GM23338 (cell line): ENCODE results near the gene PCK2. TPM values are rescaled to one million over a fixed set of nuclear protein-coding genes. Genes with fewer than 3 reads are reported as not detected.

Source experiments
- ATAC-seq: fragments of 200-7000 bp; cut with Tn5 transposase; 3 replicates; pipeline ENCODE4 v1.9.1; 2020
- DNase-seq: peaks from one replicate; pipeline ENCODE4 v3.0.0-alpha.2; 2015; ENCODE audit warnings: low spot score
- H2AFZ ChIP-seq: fragments of 200-600 bp; sonication (generic); 2 replicates; pipeline ENCODE4 v1.8.0; 2016; ENCODE audit warnings: antibody characterized with exemption, mild to moderate bottlenecking, moderate library complexity
- H3F3A ChIP-seq: fragments of 200-600 bp; sonication (generic); replicated peaks from 2 replicates; pipeline ENCODE4 v1.8.0; 2017; ENCODE audit warnings: antibody characterized with exemption, mixed run types, low read depth
- H3K27ac ChIP-seq: fragments of 200-600 bp; sonication (generic); 2 replicates; pipeline ENCODE4 v1.6.1; 2016; ENCODE audit warnings: low read depth
- H3K27me3 ChIP-seq: fragments of 200-600 bp; sonication (generic); 2 replicates; pipeline ENCODE4 v1.8.0; 2016; ENCODE audit warnings: mild to moderate bottlenecking, mixed run types, moderate library complexity; ENCODE audit not compliant: insufficient read depth
- H3K36me3 ChIP-seq: fragments of 200-600 bp; sonication (generic); 2 replicates; pipeline ENCODE4 v1.8.0; 2016; ENCODE audit warnings: mild to moderate bottlenecking; ENCODE audit not compliant: insufficient read depth
- H3K4me1 ChIP-seq: fragments of 200-600 bp; sonication (generic); 2 replicates; pipeline ENCODE4 v1.8.0; 2016; ENCODE audit warnings: mild to moderate bottlenecking, moderate library complexity; ENCODE audit not compliant: insufficient read depth
- H3K4me2 ChIP-seq: fragments of 200-600 bp; sonication (generic); 2 replicates; pipeline ENCODE4 v1.7.1; 2017; ENCODE audit warnings: mixed run types
- H3K4me3 ChIP-seq: fragments of 200-600 bp; sonication (generic); 2 replicates; pipeline ENCODE4 v1.6.1; 2016; ENCODE audit warnings: mixed run types
- H3K79me2 ChIP-seq: fragments of 200-600 bp; sonication (generic); replicated peaks from 2 replicates; pipeline ENCODE4 v1.8.0; 2017; ENCODE audit warnings: mild to moderate bottlenecking; ENCODE audit not compliant: insufficient read depth
- H3K9me2 ChIP-seq: fragments of 200-600 bp; sonication (generic); 2 replicates; pipeline ENCODE4 v1.8.0; 2017; ENCODE audit not compliant: insufficient read depth
- H4K20me1 ChIP-seq: fragments of 200-600 bp; sonication (generic); replicated peaks from 2 replicates; pipeline ENCODE4 v1.8.0; 2017; ENCODE audit warnings: mild to moderate bottlenecking; ENCODE audit not compliant: insufficient read depth
- H3K27ac Mint-ChIP-seq: 2 replicates; pipeline ENCODE4 v1.8.0; 2020; ENCODE audit warnings: inconsistent platforms, mild to moderate bottlenecking, moderate library complexity, mixed read lengths
- H3K27me3 Mint-ChIP-seq: 3 replicates; pipeline ENCODE4 v1.8.0; 2022; ENCODE audit warnings: low read depth, mild to moderate bottlenecking, moderate library complexity, mixed read lengths, inconsistent platforms; ENCODE audit not compliant: insufficient read depth, poor library complexity
- H3K36me3 Mint-ChIP-seq: 3 replicates; pipeline ENCODE4 v1.8.0; 2021; ENCODE audit warnings: low read depth, mild to moderate bottlenecking, inconsistent platforms, moderate library complexity, mixed read lengths
- H3K4me1 Mint-ChIP-seq: 3 replicates; pipeline ENCODE4 v1.8.0; 2020; ENCODE audit warnings: mild to moderate bottlenecking, inconsistent platforms, mixed read lengths
- H3K4me3 Mint-ChIP-seq: 3 replicates; pipeline ENCODE4 v1.8.0; 2021; ENCODE audit warnings: moderate library complexity, mild to moderate bottlenecking, inconsistent platforms, mixed read lengths
- H3K9me3 Mint-ChIP-seq: 3 replicates; pipeline ENCODE4 v1.8.0; 2020; ENCODE audit warnings: moderate library complexity, mild to moderate bottlenecking, inconsistent platforms, mixed read lengths
- CREB1 ChIP-seq: fragments of 250-450 bp; sonication (Bioruptor Pico); IDR thresholded peaks from 2 replicates; pipeline ENCODE4 v1.5.0; 2020; ENCODE audit warnings: low read depth, mild to moderate bottlenecking, moderate library complexity
- CTCF ChIP-seq, 2 experiments: fragments of 200-600 bp in 1 of 2; sonication (generic) in 1 of 2; conservative IDR thresholded peaks; 2 replicates each; pipeline versions ENCODE4 v1.5.1 to v1.6.1; 2016 to 2017; ENCODE audit warnings: antibody characterized with exemption in 2 of 2, low read depth in 2 of 2, mild to moderate bottlenecking in 2 of 2, moderate library complexity in 1 of 2
- ETS1 ChIP-seq: IDR thresholded peaks from 2 replicates; pipeline ENCODE4 v1.6.1; 2016; ENCODE audit warnings: antibody characterized with exemption
- EZH2 ChIP-seq: fragments of 200-600 bp; sonication (generic); IDR thresholded peaks from one replicate; pipeline ENCODE4 v1.8.0; 2017; ENCODE audit warnings: antibody characterized with exemption, mild to moderate bottlenecking, low read depth; ENCODE audit not compliant: unreplicated experiment
- EZH2phosphoT487 ChIP-seq: fragments of 200-600 bp; sonication (generic); IDR thresholded peaks from one replicate; pipeline ENCODE4 v1.8.1; 2018; ENCODE audit warnings: antibody characterized with exemption; ENCODE audit not compliant: unreplicated experiment
- JUNB ChIP-seq: IDR thresholded peaks from one replicate; pipeline ENCODE4 v1.6.1; 2016; ENCODE audit warnings: antibody characterized with exemption; ENCODE audit not compliant: unreplicated experiment
- NANOG ChIP-seq: IDR thresholded peaks from 2 replicates; pipeline ENCODE4 v1.6.1; 2016; ENCODE audit warnings: antibody characterized with exemption, borderline replicate concordance
- POLR2AphosphoS5 ChIP-seq: IDR thresholded peaks from 2 replicates; pipeline ENCODE4 v1.6.1; 2016; ENCODE audit warnings: antibody characterized with exemption, low read depth
- REST ChIP-seq: IDR thresholded peaks from one replicate; pipeline ENCODE4 v1.6.1; 2018; ENCODE audit warnings: antibody characterized with exemption; ENCODE audit not compliant: unreplicated experiment
- STAT1 ChIP-seq: IDR thresholded peaks from one replicate; pipeline ENCODE4 v1.6.1; 2016; ENCODE audit warnings: antibody characterized with exemption; ENCODE audit not compliant: unreplicated experiment
- ZNF114 ChIP-seq: fragments of 250-450 bp; sonication (Bioruptor Pico); IDR thresholded peaks from 2 replicates; pipeline ENCODE4 v1.5.0; 2020; ENCODE audit warnings: mild to moderate bottlenecking, moderate library complexity
- ZNF331 ChIP-seq: fragments of 250-450 bp; sonication (Bioruptor Pico); IDR thresholded peaks from 2 replicates; pipeline ENCODE4 v1.5.0; 2020; ENCODE audit warnings: low read depth, mild to moderate bottlenecking, moderate library complexity
- polyA plus RNA-seq: library from polyadenylated mRNA; unstranded; fragments of >200 nt; fragmentation: Nextera tagmentation; extraction: Ambion mirVana; gene quantifications from 2 replicates; pipeline ENCODE4 v1.2.1, GENCODE V29; 2016
- total RNA-seq: library from RNA; depleted of rRNA; stranded (reverse); fragments of >200 nt; shearing (Covaris generic); gene quantifications from 2 replicates; pipeline ENCODE4 v1.2.3, GENCODE V29; 2014

PCK2 gene
- total and polyA plus RNA-seq, 2 experiments from 2014 or later, result 53.5 to 103 TPM

- peaks cover 20% of the 10 kb centered on the region for H3K27me3 Mint-ChIP-seq
- no peak overlapping the region for H3K4me3 Mint-ChIP-seq
- Histone ChIP-seq H3K36me3 (no peaks in the 10 kb centered on the region), H3K4me1 (peaks cover 1% of the 10 kb centered on the region; the same call in 1 of the 2 replicates), H3K4me2 (no peak overlapping the region), H3K9me2 (no peaks in the 10 kb centered on the region), H3F3A (no peaks in the 10 kb centered on the region), H3K27me3 (peaks cover 14% of the 10 kb centered on the region; the same call in 1 of the 2 replicates), H3K79me2 (no peaks in the 10 kb centered on the region), H2AFZ (no peak overlapping the region), H3K27ac (no peak overlapping the region), H3K4me3 (no peak overlapping the region), H4K20me1 (no peaks in the 10 kb centered on the region)
- H3K27ac Mint-ChIP-seq, result no peak overlapping the region
- DNase-seq, result no peak
- ATAC-seq, result no peak
- H3K9me3 Mint-ChIP-seq, result no peaks in the 10 kb centered on the region
- TF ChIP-seq REST, result no peak
- no peak for TF ChIP-seq CREB1 (CRISPR knock-in tag)
- no peak for TF ChIP-seq ETS1
- H3K36me3 Mint-ChIP-seq, result no peaks in the 10 kb centered on the region
- peaks cover 15% of the 10 kb centered on the region for H3K4me1 Mint-ChIP-seq
Observed at GRCh38 chr14:24087004-24087403, 7.1 kb upstream of the PCK2 start.

- H3K4me2 ChIP-seq, result no peak overlapping the region
- H4K20me1 ChIP-seq, result no peaks in the 10 kb centered on the region
- no peaks in the 10 kb centered on the region for H3K79me2 ChIP-seq
- no peaks in the 10 kb centered on the region for H3K36me3 ChIP-seq
- DNase-seq (no peak), ATAC-seq (no peak)
- H3K4me1 ChIP-seq, result peaks cover 5% of the 10 kb centered on the region
- no peak overlapping the region for H2AFZ ChIP-seq
- H3K9me2 ChIP-seq, result peaks cover 6% of the 10 kb centered on the region
- Mint-ChIP-seq H3K27ac (no peak overlapping the region), H3K4me1 (peaks cover 19% of the 10 kb centered on the region), H3K27me3 (peaks cover 18% of the 10 kb centered on the region), H3K9me3 (no peaks in the 10 kb centered on the region), H3K4me3 (no peak overlapping the region), H3K36me3 (peaks cover 3% of the 10 kb centered on the region; the same call in 1 of the 3 replicates)
- H3K4me3 ChIP-seq, result no peak overlapping the region
- peaks cover 4% of the 10 kb centered on the region for H3F3A ChIP-seq
- H3K27me3 ChIP-seq, result peaks cover 7% of the 10 kb centered on the region; the same call in 1 of the 2 replicates
- H3K27ac ChIP-seq, result no peak overlapping the region
- TF ChIP-seq POLR2AphosphoS5 (no peak), EZH2 (no peak), ZNF114 (CRISPR knock-in tag) (no peak), CREB1 (CRISPR knock-in tag) (no peak), EZH2phosphoT487 (no peak), JUNB (no peak), ZNF331 (CRISPR knock-in tag) (no peak), NANOG (no peak), STAT1 (no peak), REST (no peak), ETS1 (no peak), CTCF (conservative IDR thresholded peaks at IDR 0.05; ENCODE audit: low read depth in 2 of 2) (no peak)
Observed at GRCh38 chr14:24088095-24088494, 6.0 kb upstream of the PCK2 start.
